ENCODE results near the gene SGPL1. TPM values are rescaled to one million over a fixed set of nuclear protein-coding genes. Genes with fewer than 3 reads are reported as not detected.

Gene SGPL1
- total RNA-seq, 1 experiment from 2014 or later, result 93.8 TPM

- intact Hi-C loops (cut with micrococcal nuclease), result no loop called here
- Mint-ChIP-seq H3K27ac (ENCODE audit: low read depth, unreplicated experiment) (no peak overlapping the region), H3K4me1 (ENCODE audit: insufficient read depth, unreplicated experiment) (peaks cover 6% of the 10 kb centered on the region), H3K4me3 (ENCODE audit: unreplicated experiment) (no peak overlapping the region), H3K36me3 (ENCODE audit: insufficient read depth, unreplicated experiment) (no peaks in the 10 kb centered on the region), H3K9me3 (ENCODE audit: unreplicated experiment) (no peaks in the 10 kb centered on the region), H3K27me3 (ENCODE audit: insufficient read depth, unreplicated experiment) (no peaks in the 10 kb centered on the region)
- ChIA-PET POLR2A (interaction anchor here (0.7 kb wide), 1 partner anchor 377 kb away, joined by 3 read pairs; no protein-coding TSS in a partner anchor), CTCF (interaction anchor here (0.7 to 1.0 kb wide), 3 partner anchors 11 to 34 kb away, joined by 3 to 8 read pairs (median 4); no protein-coding TSS in a partner anchor)
- no peak for DNase-seq (ENCODE audit: unreplicated experiment)
- BruUV-seq (replicated peaks), result no TSS peak
- TF ChIP-seq CTCF (IDR thresholded peaks at IDR 0.05; ENCODE audit: unreplicated experiment), result no peak
These were observed 33.5 kb upstream of the SGPL1 start for GRCh38 chr10:70782086-70782745.

GRCh38 chr10:70782746-70783680, 32.7 kb upstream of the SGPL1 start:
- CTCF ChIA-PET, result interaction anchor here (0.7 to 1.0 kb wide), 3 partner anchors 12 to 33 kb away, joined by 3 to 8 read pairs (median 4); no protein-coding TSS in a partner anchor
- BruUV-seq (replicated peaks), result no TSS peak
- POLR2A ChIA-PET, result interaction anchor here (0.7 kb wide), 1 partner anchor 378 kb away, joined by 3 read pairs; no protein-coding TSS in a partner anchor
- Mint-ChIP-seq H3K9me3 (ENCODE audit: unreplicated experiment) (no peaks in the 10 kb centered on the region), H3K4me1 (ENCODE audit: insufficient read depth, unreplicated experiment) (peaks cover 7% of the 10 kb centered on the region), H3K4me3 (ENCODE audit: unreplicated experiment) (no peak overlapping the region), H3K27me3 (ENCODE audit: insufficient read depth, unreplicated experiment) (peaks cover 3% of the 10 kb centered on the region), H3K27ac (ENCODE audit: low read depth, unreplicated experiment) (no peak overlapping the region), H3K36me3 (ENCODE audit: insufficient read depth, unreplicated experiment) (no peaks in the 10 kb centered on the region)
- DNase-seq (ENCODE audit: unreplicated experiment), result no peak
- no peak for TF ChIP-seq CTCF (IDR thresholded peaks at IDR 0.05; ENCODE audit: unreplicated experiment)
- intact Hi-C loops (cut with micrococcal nuclease), result no loop called here

GRCh38 chr10:70784016-70784415, 31.7 kb upstream of the SGPL1 start:
- ChIA-PET POLR2A (no interaction called here), CTCF (no interaction called here)
- Mint-ChIP-seq H3K36me3 (ENCODE audit: insufficient read depth, unreplicated experiment) (no peaks in the 10 kb centered on the region), H3K9me3 (ENCODE audit: unreplicated experiment) (no peaks in the 10 kb centered on the region), H3K27ac (ENCODE audit: low read depth, unreplicated experiment) (no peak overlapping the region), H3K27me3 (ENCODE audit: insufficient read depth, unreplicated experiment) (peaks cover 13% of the 10 kb centered on the region), H3K4me1 (ENCODE audit: insufficient read depth, unreplicated experiment) (peaks cover 7% of the 10 kb centered on the region), H3K4me3 (ENCODE audit: unreplicated experiment) (no peak overlapping the region)
- intact Hi-C loops (cut with micrococcal nuclease), result no loop called here
- DNase-seq (ENCODE audit: unreplicated experiment), result no peak
- no TSS peak for BruUV-seq (replicated peaks)
- no peak for TF ChIP-seq CTCF (IDR thresholded peaks at IDR 0.05; ENCODE audit: unreplicated experiment)

- BruUV-seq (replicated peaks), result no TSS peak
- H3K27me3 Mint-ChIP-seq (ENCODE audit: insufficient read depth, unreplicated experiment), result peaks cover 13% of the 10 kb centered on the region
- H3K4me1 Mint-ChIP-seq (ENCODE audit: insufficient read depth, unreplicated experiment), result peaks cover 7% of the 10 kb centered on the region
These were observed 31.3 kb upstream of the SGPL1 start for GRCh38 chr10:70784471-70784870.

More at GRCh38 chr10:70784471-70784870, 31.3 kb upstream of the SGPL1 start:
- TF ChIP-seq CTCF (IDR thresholded peaks at IDR 0.05; ENCODE audit: unreplicated experiment), result no peak
- no peak for DNase-seq (ENCODE audit: unreplicated experiment)
- POLR2A ChIA-PET, result no interaction called here
- Mint-ChIP-seq H3K27ac (ENCODE audit: low read depth, unreplicated experiment) (no peak overlapping the region), H3K36me3 (ENCODE audit: insufficient read depth, unreplicated experiment) (no peaks in the 10 kb centered on the region), H3K4me3 (ENCODE audit: unreplicated experiment) (no peak overlapping the region), H3K9me3 (ENCODE audit: unreplicated experiment) (no peaks in the 10 kb centered on the region)
- CTCF ChIA-PET, result no interaction called here
- intact Hi-C loops (cut with micrococcal nuclease), result no loop called here

All from MCF 10A (cell line).